HCT116 (cell line): ENCODE measurements around the gene YWHAE. TPM values are rescaled to one million over a fixed set of nuclear protein-coding genes. Genes with fewer than 3 reads are reported as not detected.

Experiments
- ATAC-seq: fragments of 200-7000 bp; cut with Tn5 transposase; 2 replicates; pipeline ENCODE4 v1.9.1; 2020; ENCODE audit warnings: mild to moderate bottlenecking, moderate library complexity
- BruUV-seq: library from RNA; stranded (reverse); fragments of 400-500 nt; replicated peaks from 2 replicates; lab custom pipeline; 2021; lab: Mats Ljungman, UMichigan
- CTCF ChIA-PET: fragments of 300-600 bp; sonication (Branson Sonifier 250); formaldehyde crosslinking; loops from one replicate; lab custom pipeline; 2021; ENCODE audit warnings: antibody characterized with exemption; lab: Charles Lee
- POLR2A ChIA-PET: fragments of 300-600, 350-600 bp; sonication (Branson Sonifier 250); formaldehyde crosslinking; loops from one replicate; lab custom pipeline; 2021; ENCODE audit warnings: antibody characterized with exemption; lab: Charles Lee
- RAD21 ChIA-PET, 2 experiments: fragments of 300-600 bp; sonication (Branson Sonifier 250); formaldehyde crosslinking; loops; one replicate each; lab custom pipeline; 2023; ENCODE audit warnings: low total read pairs in 2 of 2; ENCODE audit not compliant: uncharacterized antibody in 2 of 2, unreplicated experiment in 2 of 2, low non-redundant PET in 1 of 2; lab: Charles Lee
- DNase-seq: peaks from one replicate; pipeline ENCODE4 v3.0.0-alpha.2; 2010; ENCODE audit warnings: low read depth, low spot score
- H2AFZ ChIP-seq: fragments of 200-600 bp; shearing (Covaris generic), sonication (generic); 2 replicates; pipeline ENCODE4 v1.6.1; 2017; ENCODE audit warnings: low read depth, mixed run types, mixed read lengths, antibody characterized with exemption, low read length; ENCODE audit not compliant: poor library complexity, severe bottlenecking
- H3K27ac ChIP-seq: 2 replicates; pipeline ENCODE4 v1.5.1; 2012; ENCODE audit warnings: low read depth, low read length
- H3K27me3 ChIP-seq: fragments of 200-600 bp; sonication (generic); 2 replicates; pipeline ENCODE4 v1.6.1; 2016; ENCODE audit warnings: mixed run types, low read length, mixed read lengths; ENCODE audit not compliant: insufficient read depth
- H3K36me3 ChIP-seq, 2 experiments: fragments of 200-500 bp in 1 of 2; fragments of 200-600 bp in 1 of 2; sonication (Bioruptor generic) in 1 of 2; sonication (generic) in 1 of 2; 2 replicates each; pipeline versions ENCODE4 v1.5.1 to v1.6.1; 2014 to 2016; ENCODE audit warnings: low read length in 2 of 2, inconsistent platforms in 1 of 2, mixed read lengths in 1 of 2, mixed run types in 1 of 2; ENCODE audit not compliant: insufficient read depth in 2 of 2, control insufficient read depth in 1 of 2
- H3K4me1 ChIP-seq, 2 experiments: fragments of 200-600 bp in 1 of 2; sonication (generic) in 1 of 2; 2 replicates each; pipeline versions ENCODE4 v1.5.1 to v1.6.1; 2012 to 2017; ENCODE audit warnings: low read length in 2 of 2, inconsistent platforms in 1 of 2, mild to moderate bottlenecking in 1 of 2, mixed read lengths in 1 of 2, mixed run types in 1 of 2, moderate library complexity in 1 of 2; ENCODE audit not compliant: insufficient read depth in 2 of 2, control insufficient read depth in 1 of 2
- H3K4me2 ChIP-seq: fragments of 200-600 bp; sonication (generic); 2 replicates; pipeline ENCODE4 v1.6.1; 2017; ENCODE audit warnings: mixed run types, low read length, mixed read lengths
- H3K4me3 ChIP-seq, 2 experiments: fragments of 200-600 bp in 1 of 2; sonication (generic) in 1 of 2; replicated peaks in 1 of 2; 2 replicates each; pipeline ENCODE4 v1.5.1; 2011 to 2016; ENCODE audit warnings: low read length in 2 of 2, control low read depth in 1 of 2, low read depth in 1 of 2, mild to moderate bottlenecking in 1 of 2, mixed read lengths in 1 of 2, mixed run types in 1 of 2
- H3K79me2 ChIP-seq: fragments of 200-600 bp; sonication (generic); 2 replicates; pipeline ENCODE4 v1.6.1; 2017; ENCODE audit warnings: mild to moderate bottlenecking, mixed run types, low read length, moderate library complexity, mixed read lengths; ENCODE audit not compliant: insufficient read depth
- H3K9ac ChIP-seq: fragments of 200-600 bp; sonication (generic); 2 replicates; pipeline ENCODE4 v1.6.1; 2016; ENCODE audit warnings: low read length, mixed read lengths
- H3K9me2 ChIP-seq: fragments of 200-600 bp; sonication (generic), shearing (Covaris generic); 2 replicates; pipeline ENCODE4 v1.6.1; 2017; ENCODE audit warnings: mixed run types, mild to moderate bottlenecking, moderate library complexity; ENCODE audit not compliant: insufficient read depth
- H3K9me3 ChIP-seq, 2 experiments: fragments of 200-500 bp in 1 of 2; fragments of 200-600 bp in 1 of 2; sonication (Bioruptor generic) in 1 of 2; sonication (generic) in 1 of 2; 2 replicates each; pipeline ENCODE4 v1.6.1; 2014 to 2017; ENCODE audit warnings: low read length in 2 of 2, mixed read lengths in 2 of 2, inconsistent platforms in 1 of 2, low read depth in 1 of 2, mild to moderate bottlenecking in 1 of 2, mixed run types in 1 of 2, moderate library complexity in 1 of 2; ENCODE audit not compliant: control insufficient read depth in 1 of 2, insufficient read depth in 1 of 2
- H4K20me1 ChIP-seq: fragments of 200-600 bp; sonication (generic), shearing (Covaris generic); 2 replicates; pipeline ENCODE4 v1.6.1; 2017; ENCODE audit warnings: mixed run types, mild to moderate bottlenecking, moderate library complexity; ENCODE audit not compliant: insufficient read depth
- EGR1 ChIP-seq: IDR thresholded peaks from 2 replicates; pipeline ENCODE4 v1.6.1; 2012; ENCODE audit warnings: low read depth
- ELF1 ChIP-seq: IDR thresholded peaks from 2 replicates; pipeline ENCODE4 v1.6.1; 2012; ENCODE audit warnings: low read depth, borderline replicate concordance
- EZH2phosphoT487 ChIP-seq: fragments of 200-600 bp; IDR thresholded peaks from 2 replicates; pipeline ENCODE4 v1.6.1; 2018; ENCODE audit warnings: antibody characterized with exemption, borderline replicate concordance
- FOSL1 ChIP-seq: IDR thresholded peaks from 2 replicates; pipeline ENCODE4 v1.6.1; 2012; ENCODE audit warnings: low read depth
- POLR2AphosphoS5 ChIP-seq: IDR thresholded peaks from 2 replicates; pipeline ENCODE4 v1.6.1; 2011; ENCODE audit warnings: mild to moderate bottlenecking, low read depth, low read length, moderate library complexity
- RAD21 ChIP-seq: IDR thresholded peaks from 2 replicates; pipeline ENCODE4 v1.6.1; 2012; ENCODE audit warnings: low read depth, mild to moderate bottlenecking
- SRF ChIP-seq: IDR thresholded peaks from 2 replicates; pipeline ENCODE4 v1.6.1; 2012; ENCODE audit warnings: low read depth
- TCF7L2 ChIP-seq: IDR thresholded peaks from 2 replicates; pipeline ENCODE4 v1.7.0; 2011; ENCODE audit warnings: borderline replicate concordance, inconsistent platforms; ENCODE audit not compliant: insufficient read depth, insufficient read length; ENCODE audit errors: extremely low read depth
- intact Hi-C: fragments of 100-400 bp; cut with micrococcal nuclease; formaldehyde crosslinking; loops from 2 replicates; pipeline ENCODE4 v1.10.0; 2022
- total RNA-seq: library from RNA; stranded (reverse); gene quantifications from one replicate; pipeline ENCODE4 v1.2.1, GENCODE V29; 2021; ENCODE audit not compliant: unreplicated experiment
- TF ChIP-seq, protein P1 (sequence below): IDR thresholded peaks from 2 replicates; pipeline ENCODE4 v1.6.1; 2012; ENCODE audit warnings: low read depth
- TF ChIP-seq, protein P2 (sequence below): IDR thresholded peaks from 2 replicates; pipeline ENCODE4 v1.6.1; 2011; ENCODE audit warnings: mild to moderate bottlenecking, low read length, moderate library complexity; ENCODE audit not compliant: insufficient replicate concordance; ENCODE audit errors: extremely low read depth

Gene YWHAE
- total RNA-seq, 1 experiment from 2014 or later, result 735 TPM

DNA sequence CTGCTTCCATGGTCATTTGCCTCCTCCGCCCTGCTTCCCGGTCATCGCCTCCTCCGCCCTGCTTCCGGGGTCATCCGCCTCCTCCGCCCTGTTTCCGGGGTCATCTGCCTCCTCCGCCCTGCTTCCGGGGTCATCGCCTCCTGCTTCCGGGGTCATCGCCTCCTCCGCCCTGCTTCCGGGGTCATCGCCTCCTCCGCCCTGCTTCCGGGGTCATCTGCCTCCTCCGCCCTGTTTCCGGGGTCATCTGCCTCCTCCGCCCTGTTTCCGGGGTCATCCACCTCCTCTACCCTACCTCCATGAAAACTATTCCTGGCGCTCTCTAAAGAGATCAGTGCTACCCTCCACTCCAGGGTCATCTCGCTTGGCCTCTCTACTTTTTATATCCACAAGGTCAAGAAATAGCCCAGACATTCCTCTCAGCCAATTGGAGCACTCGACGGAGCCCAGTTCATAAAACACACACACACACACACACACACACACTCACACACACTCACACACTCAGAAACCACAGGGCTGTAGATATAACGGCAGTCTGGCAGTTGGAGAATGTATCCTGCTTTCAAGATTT, 75.7 kb downstream of the YWHAE start:
- Histone ChIP-seq H3K4me2 (no peak overlapping the region), H3K9ac (no peak overlapping the region), H3K4me1 (no peaks in the 10 kb centered on the region), H3K27me3 (no peaks in the 10 kb centered on the region), H4K20me1 (no peaks in the 10 kb centered on the region), H3K36me3 (no peaks in the 10 kb centered on the region), H3K27ac (no peak overlapping the region), H3K9me3 (no peaks in the 10 kb centered on the region), H3K9me2 (no peaks in the 10 kb centered on the region), H2AFZ (no peak overlapping the region), H3K4me3 (no peak overlapping the region), H3K79me2 (no peaks in the 10 kb centered on the region)
- ChIA-PET RAD21 (no interaction called here), POLR2A (no interaction called here), CTCF (no interaction called here)
- ATAC-seq (no peak), DNase-seq (no peak)
- no TSS peak for BruUV-seq
- intact Hi-C loops, result no loop called here
- TF ChIP-seq, protein P1, sequence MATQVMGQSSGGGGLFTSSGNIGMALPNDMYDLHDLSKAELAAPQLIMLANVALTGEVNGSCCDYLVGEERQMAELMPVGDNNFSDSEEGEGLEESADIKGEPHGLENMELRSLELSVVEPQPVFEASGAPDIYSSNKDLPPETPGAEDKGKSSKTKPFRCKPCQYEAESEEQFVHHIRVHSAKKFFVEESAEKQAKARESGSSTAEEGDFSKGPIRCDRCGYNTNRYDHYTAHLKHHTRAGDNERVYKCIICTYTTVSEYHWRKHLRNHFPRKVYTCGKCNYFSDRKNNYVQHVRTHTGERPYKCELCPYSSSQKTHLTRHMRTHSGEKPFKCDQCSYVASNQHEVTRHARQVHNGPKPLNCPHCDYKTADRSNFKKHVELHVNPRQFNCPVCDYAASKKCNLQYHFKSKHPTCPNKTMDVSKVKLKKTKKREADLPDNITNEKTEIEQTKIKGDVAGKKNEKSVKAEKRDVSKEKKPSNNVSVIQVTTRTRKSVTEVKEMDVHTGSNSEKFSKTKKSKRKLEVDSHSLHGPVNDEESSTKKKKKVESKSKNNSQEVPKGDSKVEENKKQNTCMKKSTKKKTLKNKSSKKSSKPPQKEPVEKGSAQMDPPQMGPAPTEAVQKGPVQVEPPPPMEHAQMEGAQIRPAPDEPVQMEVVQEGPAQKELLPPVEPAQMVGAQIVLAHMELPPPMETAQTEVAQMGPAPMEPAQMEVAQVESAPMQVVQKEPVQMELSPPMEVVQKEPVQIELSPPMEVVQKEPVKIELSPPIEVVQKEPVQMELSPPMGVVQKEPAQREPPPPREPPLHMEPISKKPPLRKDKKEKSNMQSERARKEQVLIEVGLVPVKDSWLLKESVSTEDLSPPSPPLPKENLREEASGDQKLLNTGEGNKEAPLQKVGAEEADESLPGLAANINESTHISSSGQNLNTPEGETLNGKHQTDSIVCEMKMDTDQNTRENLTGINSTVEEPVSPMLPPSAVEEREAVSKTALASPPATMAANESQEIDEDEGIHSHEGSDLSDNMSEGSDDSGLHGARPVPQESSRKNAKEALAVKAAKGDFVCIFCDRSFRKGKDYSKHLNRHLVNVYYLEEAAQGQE, result no peak
- TF ChIP-seq POLR2AphosphoS5 (no peak), EZH2phosphoT487 (no peak), FOSL1 (no peak), ELF1 (no peak), SRF (no peak), EGR1 (no peak), TCF7L2 (no peak), RAD21 (no peak)
- TF ChIP-seq, protein P2, sequence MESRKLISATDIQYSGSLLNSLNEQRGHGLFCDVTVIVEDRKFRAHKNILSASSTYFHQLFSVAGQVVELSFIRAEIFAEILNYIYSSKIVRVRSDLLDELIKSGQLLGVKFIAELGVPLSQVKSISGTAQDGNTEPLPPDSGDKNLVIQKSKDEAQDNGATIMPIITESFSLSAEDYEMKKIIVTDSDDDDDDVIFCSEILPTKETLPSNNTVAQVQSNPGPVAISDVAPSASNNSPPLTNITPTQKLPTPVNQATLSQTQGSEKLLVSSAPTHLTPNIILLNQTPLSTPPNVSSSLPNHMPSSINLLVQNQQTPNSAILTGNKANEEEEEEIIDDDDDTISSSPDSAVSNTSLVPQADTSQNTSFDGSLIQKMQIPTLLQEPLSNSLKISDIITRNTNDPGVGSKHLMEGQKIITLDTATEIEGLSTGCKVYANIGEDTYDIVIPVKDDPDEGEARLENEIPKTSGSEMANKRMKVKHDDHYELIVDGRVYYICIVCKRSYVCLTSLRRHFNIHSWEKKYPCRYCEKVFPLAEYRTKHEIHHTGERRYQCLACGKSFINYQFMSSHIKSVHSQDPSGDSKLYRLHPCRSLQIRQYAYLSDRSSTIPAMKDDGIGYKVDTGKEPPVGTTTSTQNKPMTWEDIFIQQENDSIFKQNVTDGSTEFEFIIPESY, result no peak
